GM21619 (cell line): ENCODE results near the gene AP1M1.

Experiments used
- ATAC-seq: cut with Tn5 transposase; IDR thresholded peaks from one replicate; pipeline ENCODE4 v1.9.1; 2021; ENCODE audit not compliant: unreplicated experiment

Gene AP1M1

GRCh38 chr19:16229322-16229641 is 31.6 kb downstream of the AP1M1 start:
- no peak for ATAC-seq

DNA sequence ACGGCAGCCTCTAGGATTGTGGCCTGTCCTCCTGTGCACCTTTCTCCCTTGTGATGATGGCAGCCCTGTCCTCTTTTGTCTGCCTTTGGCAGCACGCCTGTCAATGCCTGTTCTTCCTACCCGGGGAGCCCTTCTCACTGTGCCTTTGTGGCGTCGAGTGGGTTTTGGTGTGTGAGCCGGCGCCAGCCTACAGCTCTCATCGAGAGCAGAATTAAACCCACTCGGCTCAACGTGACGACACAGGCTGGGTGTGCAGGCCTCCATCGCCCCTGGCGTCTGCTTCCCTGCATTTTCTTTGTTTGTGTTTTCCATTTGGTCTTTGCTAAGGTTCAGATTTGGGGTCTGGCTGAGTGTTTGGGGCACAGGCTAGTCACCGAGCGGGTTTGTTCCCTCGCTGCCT is 34.4 kb downstream of the AP1M1 start:
- no peak for ATAC-seq

- no peak for ATAC-seq
Observed at GRCh38 chr19:16232568-16232967, 34.9 kb downstream of the AP1M1 start.

DNA sequence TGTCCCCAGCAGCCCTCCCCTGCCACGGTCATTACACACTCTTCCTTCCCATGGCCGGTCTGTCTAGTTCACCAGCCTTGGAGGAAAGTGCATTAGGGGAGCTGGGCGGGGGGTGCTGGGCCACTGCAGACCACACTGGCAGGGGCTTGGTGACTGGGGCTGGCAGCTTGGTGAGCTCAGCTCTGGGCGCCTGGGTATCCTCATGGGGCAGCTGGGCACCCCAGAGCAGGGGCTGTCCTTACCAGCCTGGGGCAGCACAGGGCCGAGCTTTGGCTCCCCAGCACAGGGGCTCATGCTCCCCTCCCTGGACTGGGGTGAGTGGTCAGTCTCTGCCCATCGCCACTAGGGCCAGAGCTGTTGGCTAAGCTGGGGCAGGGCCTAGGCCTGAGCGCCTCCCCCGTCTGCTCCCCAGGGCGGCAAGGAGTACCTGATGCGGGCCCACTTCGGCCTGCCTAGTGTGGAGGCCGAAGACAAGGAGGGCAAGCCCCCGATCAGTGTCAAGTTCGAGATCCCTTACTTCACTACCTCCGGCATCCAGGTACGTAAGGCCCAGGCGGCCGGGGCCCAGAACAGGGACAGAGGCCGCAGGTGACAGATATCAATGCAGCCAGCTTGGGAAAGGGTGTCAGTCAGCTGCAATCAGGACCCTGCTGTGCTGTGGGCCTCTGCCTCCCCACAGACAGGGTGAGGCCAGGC is 35.5 kb downstream of the AP1M1 start:
- ATAC-seq = no peak

DNA sequence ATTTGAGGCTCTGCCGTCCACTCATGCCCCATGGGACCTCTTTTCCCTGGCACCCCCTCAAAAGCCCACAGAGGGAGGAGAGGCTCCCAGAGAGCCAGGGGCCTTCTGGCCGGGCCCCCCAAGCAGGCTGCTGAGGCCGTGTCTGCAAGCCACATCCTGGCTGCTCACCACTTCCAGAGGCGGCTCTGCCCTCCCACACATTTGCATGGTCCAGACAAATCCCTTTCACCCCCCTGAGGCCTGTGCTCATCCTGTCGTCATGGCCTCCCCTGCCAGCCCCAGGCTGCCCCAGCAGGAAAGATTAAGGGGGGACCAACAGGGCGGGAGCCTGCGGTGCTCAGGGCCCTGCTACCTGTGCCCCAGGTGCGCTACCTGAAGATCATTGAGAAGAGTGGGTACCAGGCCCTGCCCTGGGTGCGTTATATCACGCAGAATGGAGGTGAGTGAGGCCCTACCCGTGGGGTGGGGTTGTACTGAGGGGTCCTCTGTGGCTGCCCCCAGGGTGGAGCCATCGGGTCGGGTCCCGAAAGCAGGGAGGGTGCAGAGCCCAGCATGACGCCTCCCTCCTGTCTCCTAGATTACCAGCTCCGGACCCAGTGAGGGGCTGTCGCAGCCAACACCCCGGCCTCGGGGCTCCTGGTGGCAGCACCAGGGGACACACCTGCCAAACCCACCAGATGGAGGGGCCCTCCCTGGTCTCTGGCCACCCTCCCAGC is 36.3 kb downstream of the AP1M1 start:
- no peak for ATAC-seq

DNA sequence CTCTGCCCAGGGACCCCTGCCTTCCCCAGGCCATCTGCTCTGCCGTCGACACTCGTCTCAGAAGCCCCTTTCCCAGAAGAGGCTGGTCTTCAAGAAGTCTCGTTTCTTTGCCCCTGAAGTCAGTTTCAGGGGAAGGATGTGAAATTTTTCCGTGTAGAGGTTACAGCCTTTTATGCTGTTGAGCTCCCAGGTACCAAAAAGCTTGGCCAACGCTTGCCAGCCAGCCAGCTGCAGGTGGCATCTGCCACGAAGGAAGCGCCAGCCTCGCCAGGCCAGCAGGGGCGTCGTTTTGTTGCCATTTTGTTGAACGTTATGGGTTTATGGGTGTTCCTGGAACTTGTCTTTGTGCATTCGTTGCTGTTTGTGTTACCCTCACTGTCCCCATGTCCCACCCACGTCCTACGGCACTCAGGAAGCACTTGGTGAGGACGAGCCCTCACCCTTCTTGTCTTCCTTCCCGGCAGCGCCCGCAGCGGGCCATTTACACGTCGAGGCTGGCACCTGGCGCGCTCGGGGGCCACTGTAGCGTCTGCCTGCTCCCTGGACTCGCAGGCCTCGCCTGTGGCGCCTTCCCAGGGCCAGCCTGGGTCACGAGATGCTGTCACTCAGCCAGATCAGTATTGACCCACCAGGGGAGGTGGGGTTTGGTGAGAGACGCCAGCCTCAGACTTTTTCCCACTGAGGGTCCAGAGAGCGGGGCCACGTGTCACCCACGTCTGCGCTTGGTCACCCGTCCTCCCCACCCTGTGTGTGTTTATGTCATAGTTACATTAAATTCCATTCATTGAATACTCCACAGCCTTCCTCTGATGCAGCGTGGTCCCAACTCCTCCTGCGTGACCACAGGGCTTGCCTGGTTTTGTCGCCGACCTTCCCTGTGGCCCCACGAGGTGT is 37.1 kb downstream of the AP1M1 start:
- no peak for ATAC-seq

DNA sequence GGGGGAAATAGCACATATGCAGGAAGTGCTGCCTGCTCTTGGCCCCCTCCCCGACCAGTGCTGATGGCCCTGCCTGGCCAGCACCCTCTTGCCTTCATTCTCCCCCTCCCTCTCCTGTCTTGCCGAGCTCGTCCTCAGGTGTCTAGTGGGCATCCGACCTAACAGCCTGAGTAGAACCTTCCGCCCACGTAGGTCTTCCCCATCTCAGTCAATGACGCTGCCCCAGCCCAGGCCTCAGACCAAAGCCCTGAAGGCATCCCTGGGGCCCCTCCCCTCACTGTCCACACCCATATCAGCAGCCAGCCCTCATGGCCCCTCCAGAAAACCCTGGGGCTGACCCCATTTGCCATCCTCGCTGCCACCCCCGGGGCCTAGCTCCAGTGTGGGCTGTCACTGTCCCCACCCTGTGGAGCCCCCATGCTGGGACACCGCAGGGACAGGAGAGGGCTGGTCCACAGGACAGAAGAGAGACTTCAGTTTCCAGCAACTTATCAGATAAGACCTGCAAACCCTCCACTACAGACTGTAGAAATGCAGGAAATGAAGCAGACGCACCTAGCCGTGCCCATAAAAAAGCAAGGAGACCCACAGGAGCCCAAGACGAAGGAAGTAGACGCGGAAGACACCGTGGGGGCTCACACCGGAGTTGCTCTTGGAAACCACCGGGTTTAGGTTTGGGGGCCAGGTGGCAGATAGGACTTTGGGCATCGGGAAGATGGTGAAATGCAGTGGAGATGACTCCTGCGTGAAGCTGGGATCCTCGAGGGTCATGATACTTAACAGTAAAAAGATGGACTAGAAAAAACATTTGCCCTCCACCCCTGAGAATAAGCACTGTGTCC is 38.3 kb downstream of the AP1M1 start:
- ATAC-seq = no peak

GRCh38 chr19:16244091-16244490 is 46.4 kb downstream of the AP1M1 start:
- no peak for ATAC-seq

GRCh38 chr19:16247353-16248182 is 49.9 kb downstream of the AP1M1 start:
- ATAC-seq = no peak

- no peak for ATAC-seq
Observed at GRCh38 chr19:16248380-16249023, 50.8 kb downstream of the AP1M1 start.

- ATAC-seq = no peak
Observed at GRCh38 chr19:16249826-16250404, 52.2 kb downstream of the AP1M1 start.

GRCh38 chr19:16252459-16253205 is 54.9 kb downstream of the AP1M1 start:
- no peak for ATAC-seq

GRCh38 chr19:16254851-16255408 is 57.2 kb downstream of the AP1M1 start:
- no peak for ATAC-seq

DNA sequence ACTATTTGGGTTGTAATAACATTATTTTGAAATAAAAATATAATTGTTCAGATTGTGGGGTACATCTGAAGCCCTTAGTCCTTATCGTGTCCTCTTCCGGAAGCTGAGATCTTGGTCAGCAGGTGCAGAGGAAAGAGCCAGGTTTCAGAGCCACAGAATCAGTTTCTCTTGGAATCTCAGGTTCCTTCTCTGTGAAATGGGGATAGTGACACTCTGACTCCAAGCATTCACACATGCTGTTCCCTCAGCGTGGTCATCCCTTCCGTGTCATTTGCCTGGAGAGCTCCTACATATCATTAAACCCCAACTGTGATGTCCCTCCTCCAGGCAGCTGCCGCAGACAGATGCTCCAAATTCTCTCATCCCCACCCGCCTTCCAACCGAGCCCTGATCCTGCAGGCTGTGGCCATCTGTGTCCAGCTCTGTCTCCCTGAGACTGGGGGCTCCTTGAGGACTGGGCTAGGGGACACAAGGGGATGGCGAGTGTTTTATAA is 59.8 kb downstream of the AP1M1 start:
- no peak for ATAC-seq

- ATAC-seq = no peak
Observed at GRCh38 chr19:16258440-16258903, 60.8 kb downstream of the AP1M1 start.

DNA sequence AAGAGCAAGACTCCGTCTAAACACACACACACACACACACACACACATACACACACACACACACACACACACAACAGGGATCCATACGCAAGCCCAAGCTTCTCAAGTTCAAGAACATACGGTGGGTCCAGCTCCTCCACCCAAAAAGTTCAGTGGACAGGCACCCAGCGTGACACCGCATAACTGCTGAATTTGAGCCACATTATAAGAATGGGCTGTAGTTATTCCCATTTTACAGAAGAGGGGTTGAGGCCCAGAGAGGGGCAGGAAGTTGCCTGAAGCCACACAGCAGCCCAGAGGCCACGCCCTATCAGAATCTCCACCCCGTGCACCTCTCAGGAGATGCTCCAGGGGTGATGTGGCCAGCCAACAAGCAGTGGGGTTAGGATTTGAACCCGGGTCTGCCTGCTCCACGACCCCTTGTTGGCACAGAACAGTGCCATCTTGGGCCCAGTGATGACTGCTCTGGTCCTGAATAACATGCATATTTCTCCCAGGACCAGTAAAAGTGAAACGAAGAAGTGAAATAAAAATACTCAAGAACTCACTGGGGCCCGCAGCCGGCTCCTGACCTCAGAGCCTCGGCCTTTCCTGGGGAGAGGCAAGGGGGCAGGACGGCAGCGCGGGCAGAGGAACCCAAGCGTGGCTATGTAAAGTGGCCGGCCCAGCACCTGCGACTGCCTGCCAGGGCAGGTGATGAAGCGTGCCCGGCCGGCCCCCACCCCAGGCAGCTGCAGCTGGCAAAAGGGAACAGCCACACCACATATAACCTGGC is 61.9 kb downstream of the AP1M1 start:
- ATAC-seq = peak; percentile 61

DNA sequence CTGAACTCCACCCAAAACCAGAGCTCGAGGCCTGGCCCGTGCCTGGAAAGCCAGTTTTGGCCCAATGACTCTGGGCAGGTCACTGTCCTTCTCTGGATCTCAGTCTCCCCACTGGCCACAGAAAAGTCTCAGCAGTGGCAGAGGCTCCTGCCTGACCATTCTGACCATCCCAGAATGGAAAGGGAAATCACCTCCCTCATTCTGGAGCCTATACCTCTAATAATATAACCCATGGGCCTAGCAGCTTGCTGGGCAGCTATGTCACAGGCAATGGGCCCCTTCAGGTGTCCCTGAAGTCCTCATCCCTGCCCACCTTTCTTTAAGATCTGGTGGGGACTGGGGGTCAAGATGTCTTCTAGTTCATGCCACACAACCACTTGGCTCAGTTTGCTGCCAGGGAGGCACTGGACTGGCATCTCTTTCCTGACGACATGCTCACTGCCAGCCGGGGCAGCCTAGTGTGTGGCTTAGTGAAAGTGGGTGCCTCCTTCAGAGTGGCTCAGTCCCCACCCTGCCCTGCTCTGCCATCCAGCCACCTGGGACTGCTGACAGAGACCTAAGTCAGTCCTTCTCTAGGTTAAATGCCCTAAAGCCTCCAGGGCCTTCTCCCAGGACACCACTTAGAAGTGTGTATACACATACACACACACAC is 62.6 kb downstream of the AP1M1 start:
- ATAC-seq = no peak
